PC-9 (cell line): ENCODE measurements around the gene UTF1. TPM values are rescaled to one million over a fixed set of nuclear protein-coding genes. Genes with fewer than 3 reads are reported as not detected.

ENCODE experiments used
- BruUV-seq: library from RNA; stranded (reverse); fragments of 400-500 nt; replicated peaks from 2 replicates; lab custom pipeline; 2021; lab: Mats Ljungman, UMichigan
- CTCF ChIA-PET: fragments of 300-600 bp; sonication (Branson Sonifier 250); formaldehyde crosslinking; loops from one replicate; lab custom pipeline; 2022; ENCODE audit warnings: antibody characterized with exemption; lab: Charles Lee
- POLR2A ChIA-PET: fragments of 300-600 bp; sonication (Branson Sonifier 250); formaldehyde crosslinking; loops from one replicate; lab custom pipeline; 2022; ENCODE audit warnings: antibody characterized with exemption; ENCODE audit not compliant: unreplicated experiment; lab: Charles Lee
- DNase-seq, 2 experiments: peaks; one replicate each; pipeline versions ENCODE4 v3.0.0 to v3.0.0-alpha.2; 2015 to 2022; ENCODE audit warnings: mixed read lengths in 1 of 2
- H2AFZ ChIP-seq: fragments of 200-600 bp; sonication (generic); 2 replicates; pipeline ENCODE4 v1.8.1; 2017; ENCODE audit warnings: antibody characterized with exemption
- H3F3A ChIP-seq: fragments of 200-600 bp; sonication (generic); 2 replicates; pipeline ENCODE4 v1.8.1; 2017; ENCODE audit warnings: antibody characterized with exemption, mild to moderate bottlenecking, low read depth; ENCODE audit not compliant: insufficient read depth
- H3K27ac ChIP-seq: fragments of 200-600 bp; sonication (generic); 2 replicates; pipeline ENCODE4 v1.6.1; 2016; ENCODE audit warnings: mixed run types
- H3K27me3 ChIP-seq: fragments of 200-600 bp; sonication (generic); 2 replicates; pipeline ENCODE4 v1.6.1; 2016; ENCODE audit warnings: low read depth, mixed run types; ENCODE audit not compliant: insufficient read depth
- H3K36me3 ChIP-seq: fragments of 200-600 bp; sonication (generic); 2 replicates; pipeline ENCODE4 v1.6.1; 2016; ENCODE audit warnings: low read depth, mixed run types
- H3K4me1 ChIP-seq: fragments of 200-600 bp; sonication (generic); replicated peaks from 2 replicates; pipeline ENCODE4 v1.6.1; 2016; ENCODE audit warnings: mixed run types; ENCODE audit not compliant: insufficient read depth
- H3K4me2 ChIP-seq: fragments of 200-600 bp; sonication (generic); 2 replicates; pipeline ENCODE4 v1.6.1; 2017; ENCODE audit warnings: mixed run types
- H3K4me3 ChIP-seq: fragments of 200-600 bp; sonication (generic); 2 replicates; pipeline ENCODE4 v1.6.1; 2016; ENCODE audit warnings: mixed run types
- H3K79me2 ChIP-seq: fragments of 200-600 bp; sonication (generic); 2 replicates; pipeline ENCODE4 v1.6.1; 2017; ENCODE audit warnings: low read depth, mixed run types
- H3K9me2 ChIP-seq: fragments of 200-600 bp; sonication (generic); 2 replicates; pipeline ENCODE4 v1.8.1; 2017; ENCODE audit warnings: mild to moderate bottlenecking; ENCODE audit not compliant: insufficient read depth
- H3K9me3 ChIP-seq: fragments of 200-600 bp; sonication (generic); 2 replicates; pipeline ENCODE4 v1.8.1; 2016; ENCODE audit warnings: low read depth; ENCODE audit not compliant: insufficient read depth
- H4K20me1 ChIP-seq: fragments of 200-600 bp; sonication (generic); 2 replicates; pipeline ENCODE4 v1.8.1; 2017; ENCODE audit not compliant: insufficient read depth
- EZH2 ChIP-seq: fragments of 200-600 bp; sonication (generic); IDR thresholded peaks from 2 replicates; pipeline ENCODE4 v1.8.0; 2017; ENCODE audit warnings: antibody characterized with exemption, low read depth
- intact Hi-C: fragments of 100-400 bp; cut with micrococcal nuclease; formaldehyde crosslinking; loops from one replicate; pipeline ENCODE4 v1.10.0; 2022; ENCODE audit not compliant: unreplicated experiment
- total RNA-seq: library from RNA; stranded (reverse); gene quantifications from 2 replicates; pipeline ENCODE4 v1.2.3, GENCODE V29; 2021
- TF ChIP-seq, protein P1 (sequence below): fragments of 200-600 bp; sonication (generic); conservative IDR thresholded peaks from 2 replicates; pipeline ENCODE4 v1.6.1; 2017; ENCODE audit warnings: mixed run types, antibody characterized with exemption, mild to moderate bottlenecking, moderate library complexity

UTF1 gene
- total RNA-seq, 1 experiment from 2014 or later, result not detected

DNA sequence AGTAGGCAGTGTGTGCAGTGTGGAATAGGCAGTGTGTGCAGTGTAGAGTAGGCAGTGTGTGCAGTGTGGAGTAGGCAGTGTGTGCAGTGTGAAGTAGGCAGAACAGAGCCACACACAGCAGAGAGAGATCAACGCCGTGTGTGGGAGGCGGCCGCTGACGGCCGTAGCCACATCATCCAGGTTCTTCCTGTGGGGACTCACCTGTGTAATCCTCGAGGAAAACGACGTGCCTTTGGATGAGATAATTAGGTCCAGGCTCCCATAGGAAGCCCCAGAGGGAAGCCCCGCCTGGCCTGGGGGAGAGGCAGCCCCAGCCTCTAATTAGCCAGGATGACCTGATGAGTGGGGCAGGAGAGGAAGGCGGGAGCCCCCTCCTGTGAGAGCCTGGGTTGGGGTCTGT is 44.6 kb upstream of the UTF1 start:
- CTCF ChIA-PET, result no interaction called here
- no peak overlapping the region for H2AFZ ChIP-seq
- H4K20me1 ChIP-seq, result no peaks in the 10 kb centered on the region
- no peak for DNase-seq
- POLR2A ChIA-PET, result no interaction called here
- no peaks in the 10 kb centered on the region for H3K79me2 ChIP-seq
- H3K4me3 ChIP-seq, result no peak overlapping the region
- intact Hi-C loops, result no loop called here
- BruUV-seq, result no TSS peak
- H3K36me3 ChIP-seq, result no peaks in the 10 kb centered on the region
- no peaks in the 10 kb centered on the region for H3K9me3 ChIP-seq
- no peak overlapping the region for H3K27ac ChIP-seq
- H3K9me2 ChIP-seq, result no peaks in the 10 kb centered on the region
- no peak for TF ChIP-seq EZH2
- TF ChIP-seq, protein P1, sequence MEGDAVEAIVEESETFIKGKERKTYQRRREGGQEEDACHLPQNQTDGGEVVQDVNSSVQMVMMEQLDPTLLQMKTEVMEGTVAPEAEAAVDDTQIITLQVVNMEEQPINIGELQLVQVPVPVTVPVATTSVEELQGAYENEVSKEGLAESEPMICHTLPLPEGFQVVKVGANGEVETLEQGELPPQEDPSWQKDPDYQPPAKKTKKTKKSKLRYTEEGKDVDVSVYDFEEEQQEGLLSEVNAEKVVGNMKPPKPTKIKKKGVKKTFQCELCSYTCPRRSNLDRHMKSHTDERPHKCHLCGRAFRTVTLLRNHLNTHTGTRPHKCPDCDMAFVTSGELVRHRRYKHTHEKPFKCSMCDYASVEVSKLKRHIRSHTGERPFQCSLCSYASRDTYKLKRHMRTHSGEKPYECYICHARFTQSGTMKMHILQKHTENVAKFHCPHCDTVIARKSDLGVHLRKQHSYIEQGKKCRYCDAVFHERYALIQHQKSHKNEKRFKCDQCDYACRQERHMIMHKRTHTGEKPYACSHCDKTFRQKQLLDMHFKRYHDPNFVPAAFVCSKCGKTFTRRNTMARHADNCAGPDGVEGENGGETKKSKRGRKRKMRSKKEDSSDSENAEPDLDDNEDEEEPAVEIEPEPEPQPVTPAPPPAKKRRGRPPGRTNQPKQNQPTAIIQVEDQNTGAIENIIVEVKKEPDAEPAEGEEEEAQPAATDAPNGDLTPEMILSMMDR, result no peak
- no peaks in the 10 kb centered on the region for H3K4me1 ChIP-seq
- no peaks in the 10 kb centered on the region for H3F3A ChIP-seq
- peaks cover 55% of the 10 kb centered on the region for H3K27me3 ChIP-seq
- H3K4me2 ChIP-seq, result no peak overlapping the region

DNA sequence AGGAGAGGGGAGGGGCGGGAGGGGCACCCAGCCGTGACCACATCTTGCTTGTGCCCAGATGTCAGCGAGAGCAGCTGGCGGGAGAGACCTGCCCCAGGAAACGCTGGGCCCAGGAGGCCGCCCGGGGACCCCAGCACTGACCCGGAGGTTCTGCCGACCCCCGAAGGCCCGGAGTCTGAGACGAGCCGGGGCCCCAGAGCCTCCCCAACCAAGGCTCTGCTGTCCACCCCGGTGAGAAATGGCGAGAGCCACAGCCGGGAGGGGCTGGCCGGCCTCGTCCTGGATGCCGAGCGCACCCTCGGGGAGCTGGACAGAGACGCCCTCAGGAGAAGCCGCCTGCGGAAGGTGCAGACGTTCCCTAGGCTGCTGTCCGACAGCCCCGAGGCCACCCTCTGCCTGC is 44.1 kb upstream of the UTF1 start:
- no peaks in the 10 kb centered on the region for H3K79me2 ChIP-seq
- intact Hi-C loops, result no loop called here
- TF ChIP-seq, protein P1, result no peak
- TF ChIP-seq EZH2, result no peak
- no peaks in the 10 kb centered on the region for H3K9me3 ChIP-seq
- no peaks in the 10 kb centered on the region for H3K4me1 ChIP-seq
- POLR2A ChIA-PET, result no interaction called here
- CTCF ChIA-PET, result no interaction called here
- no peaks in the 10 kb centered on the region for H3F3A ChIP-seq
- no peaks in the 10 kb centered on the region for H4K20me1 ChIP-seq
- no peaks in the 10 kb centered on the region for H3K36me3 ChIP-seq
- no peak overlapping the region for H3K4me3 ChIP-seq
- DNase-seq, result no peak
- BruUV-seq, result no TSS peak
- H3K4me2 ChIP-seq, result no peak overlapping the region
- peaks cover 55% of the 10 kb centered on the region for H3K27me3 ChIP-seq
- no peak overlapping the region for H2AFZ ChIP-seq
- no peaks in the 10 kb centered on the region for H3K9me2 ChIP-seq
- no peak overlapping the region for H3K27ac ChIP-seq

DNA sequence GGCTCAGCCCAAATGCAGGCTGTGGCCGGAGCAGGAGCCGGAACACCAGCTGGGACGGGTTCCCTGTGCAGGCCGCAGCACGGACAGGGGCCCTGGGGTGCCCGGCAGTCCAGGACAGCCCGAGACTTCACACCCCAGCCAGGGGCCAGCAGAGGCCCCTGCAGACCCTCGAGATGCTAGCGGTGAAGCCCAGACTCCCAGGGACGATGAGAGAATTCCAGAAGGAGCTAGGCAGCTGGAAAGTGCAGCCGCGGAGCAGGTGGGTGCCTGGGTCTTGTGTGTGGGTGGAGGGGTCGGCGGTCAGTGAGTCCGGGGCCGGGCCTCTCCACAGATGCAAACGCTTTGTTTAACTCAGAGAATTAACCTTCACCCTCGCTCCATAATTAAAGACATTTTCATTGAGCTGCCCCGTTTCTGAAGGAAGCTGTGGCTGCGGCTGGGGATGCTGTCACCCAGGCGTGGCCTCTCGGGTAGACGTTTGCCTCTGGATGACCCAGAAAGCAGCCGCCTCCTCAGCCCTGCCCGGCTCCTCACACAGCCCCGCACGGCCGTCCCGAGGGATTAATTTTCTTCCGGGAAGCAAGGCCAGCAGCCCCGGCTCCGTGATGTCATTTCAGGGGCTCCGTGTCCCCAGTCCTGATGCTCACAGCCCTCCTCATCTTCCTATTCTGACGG is 43.5 kb upstream of the UTF1 start:
- BruUV-seq, result no TSS peak
- no peaks in the 10 kb centered on the region for H3F3A ChIP-seq
- H3K36me3 ChIP-seq, result no peaks in the 10 kb centered on the region
- H3K9me3 ChIP-seq, result no peaks in the 10 kb centered on the region
- CTCF ChIA-PET, result no interaction called here
- no peak for TF ChIP-seq EZH2
- TF ChIP-seq, protein P1, result no peak
- no peaks in the 10 kb centered on the region for H3K79me2 ChIP-seq
- POLR2A ChIA-PET, result no interaction called here
- no peak overlapping the region for H2AFZ ChIP-seq
- intact Hi-C loops, result no loop called here
- DNase-seq, result no peak
- H3K9me2 ChIP-seq, result no peaks in the 10 kb centered on the region
- H3K4me1 ChIP-seq, result no peaks in the 10 kb centered on the region
- no peaks in the 10 kb centered on the region for H4K20me1 ChIP-seq
- no peak overlapping the region for H3K4me3 ChIP-seq
- H3K4me2 ChIP-seq, result no peak overlapping the region
- H3K27ac ChIP-seq, result no peak overlapping the region
- H3K27me3 ChIP-seq, result peaks cover 55% of the 10 kb centered on the region
